ENCODE results near the gene FFAR4. TPM values are rescaled to one million over a fixed set of nuclear protein-coding genes. Genes with fewer than 3 reads are reported as not detected.
"Not testable (repeated sequence)": the region's sequence is repeated elsewhere in the genome, so short reads cannot be mapped to it uniquely, and the experiment has no call there.

The FFAR4 gene
- total and polyA plus RNA-seq, 2 experiments from 2014 or later: 0.06 TPM; not detected in 1

- no peak for TF ChIP-seq ZNF462 (CRISPR knock-in tag; IDR thresholded peaks at IDR 0.05)
- TF ChIP-seq CREB1 (CRISPR knock-in tag; IDR thresholded peaks at IDR 0.05; ENCODE audit: low read depth): no peak
- TF ChIP-seq EZH2phosphoT487 (IDR thresholded peaks at IDR 0.05; ENCODE audit: unreplicated experiment): no peak
- no peak for TF ChIP-seq ZNF331 (CRISPR knock-in tag; IDR thresholded peaks at IDR 0.05; ENCODE audit: low read depth)
- TF ChIP-seq ETS1 (IDR thresholded peaks at IDR 0.05): no peak
- no peak for TF ChIP-seq EZH2 (IDR thresholded peaks at IDR 0.05; ENCODE audit: low read depth, unreplicated experiment)
- no peak for TF ChIP-seq ZNF114 (CRISPR knock-in tag; IDR thresholded peaks at IDR 0.05)
Observed at GRCh38 chr10:93518531-93518930, 47.9 kb upstream of the FFAR4 start (continued).

GRCh38 chr10:93535293-93535692, 31.2 kb upstream of the FFAR4 start:
- H3K9me3 Mint-ChIP-seq: no peaks in the 10 kb centered on the region; the same call in 2 of the 3 replicates
- Histone ChIP-seq H2AFZ (0 out of 2 replicates have a peak overlapping the region, but pooled peaks have one; percentile 52), H3K9me2 (ENCODE audit: insufficient read depth) (no peaks in the 10 kb centered on the region), H3K4me3 (no peak overlapping the region), H3K27ac (ENCODE audit: low read depth) (no peak overlapping the region), H4K20me1 (replicated peaks; ENCODE audit: insufficient read depth) (no peaks in the 10 kb centered on the region; the same call in 1 of the 2 replicates), H3F3A (replicated peaks; ENCODE audit: low read depth) (no peaks in the 10 kb centered on the region), H3K79me2 (replicated peaks; ENCODE audit: insufficient read depth) (no peaks in the 10 kb centered on the region), H3K36me3 (ENCODE audit: insufficient read depth) (no peaks in the 10 kb centered on the region), H3K4me2 (no peak overlapping the region), H3K4me1 (ENCODE audit: insufficient read depth) (no peaks in the 10 kb centered on the region), H3K27me3 (ENCODE audit: insufficient read depth) (no peaks in the 10 kb centered on the region)
- no peak overlapping the region for H3K27ac Mint-ChIP-seq
- H3K27me3 Mint-ChIP-seq (ENCODE audit: insufficient read depth, low read depth, poor library complexity): peaks cover 3% of the 10 kb centered on the region
- peak; percentile 39 to 45 for TF ChIP-seq CTCF (conservative IDR thresholded peaks at IDR 0.05; ENCODE audit: low read depth in 2 of 2)
- TF ChIP-seq ZNF114 (CRISPR knock-in tag; IDR thresholded peaks at IDR 0.05): no peak
- TF ChIP-seq EZH2 (IDR thresholded peaks at IDR 0.05; ENCODE audit: low read depth, unreplicated experiment): no peak
- DNase-seq (ENCODE audit: low spot score): peak; percentile 59
- H3K4me3 Mint-ChIP-seq: no peak overlapping the region
- no peaks in the 10 kb centered on the region for H3K4me1 Mint-ChIP-seq
- peak; percentile 64 for ATAC-seq
- H3K36me3 Mint-ChIP-seq (ENCODE audit: low read depth): no peaks in the 10 kb centered on the region

GRCh38 chr10:93540871-93541270, 25.6 kb upstream of the FFAR4 start:
- not testable (repeated sequence) for H3K9me2 ChIP-seq (ENCODE audit: insufficient read depth); H3K27me3 ChIP-seq (ENCODE audit: insufficient read depth); H2AFZ ChIP-seq; H3K27me3 Mint-ChIP-seq (ENCODE audit: insufficient read depth, low read depth, poor library complexity); H3K79me2 ChIP-seq (replicated peaks; ENCODE audit: insufficient read depth); H3K4me3 Mint-ChIP-seq; H3K4me2 ChIP-seq; ATAC-seq; H3F3A ChIP-seq (replicated peaks; ENCODE audit: low read depth); H3K4me1 Mint-ChIP-seq; DNase-seq (ENCODE audit: low spot score); H3K9me3 Mint-ChIP-seq; H3K4me3 ChIP-seq; H3K4me1 ChIP-seq (ENCODE audit: insufficient read depth); H3K36me3 ChIP-seq (ENCODE audit: insufficient read depth); H3K36me3 Mint-ChIP-seq (ENCODE audit: low read depth); H3K27ac ChIP-seq (ENCODE audit: low read depth); H4K20me1 ChIP-seq (replicated peaks; ENCODE audit: insufficient read depth); H3K27ac Mint-ChIP-seq
